BE2C (cell line): ENCODE measurements around the gene PIP4K2A.

ENCODE experiments used
- DNase-seq: peaks from one replicate; pipeline ENCODE4 v3.0.0-alpha.2; 2020
- H3K27me3 ChIP-seq: fragments of 250-450 bp; sonication (Bioruptor Pico); 2 replicates; pipeline ENCODE4 v1.5.1; 2020; ENCODE audit warnings: mild to moderate bottlenecking
- H3K36me3 ChIP-seq: fragments of 250-450 bp; sonication (Bioruptor Pico); 2 replicates; pipeline ENCODE4 v1.5.1; 2020; ENCODE audit warnings: mild to moderate bottlenecking
- H3K4me1 ChIP-seq: fragments of 250-450 bp; sonication (Bioruptor Pico); 2 replicates; pipeline ENCODE4 v1.5.1; 2020
- H3K4me3 ChIP-seq: 2 replicates; pipeline ENCODE4 v1.5.1; 2011; ENCODE audit warnings: low read depth, low read length
- H3K9me3 ChIP-seq: fragments of 250-450 bp; sonication (Bioruptor Pico); 2 replicates; pipeline ENCODE4 v1.5.1; 2020
- TF ChIP-seq, protein P1 (sequence below): IDR thresholded peaks from 2 replicates; pipeline ENCODE4 v1.5.1; 2012; ENCODE audit warnings: mild to moderate bottlenecking, low read depth, low read length

The PIP4K2A gene

DNA sequence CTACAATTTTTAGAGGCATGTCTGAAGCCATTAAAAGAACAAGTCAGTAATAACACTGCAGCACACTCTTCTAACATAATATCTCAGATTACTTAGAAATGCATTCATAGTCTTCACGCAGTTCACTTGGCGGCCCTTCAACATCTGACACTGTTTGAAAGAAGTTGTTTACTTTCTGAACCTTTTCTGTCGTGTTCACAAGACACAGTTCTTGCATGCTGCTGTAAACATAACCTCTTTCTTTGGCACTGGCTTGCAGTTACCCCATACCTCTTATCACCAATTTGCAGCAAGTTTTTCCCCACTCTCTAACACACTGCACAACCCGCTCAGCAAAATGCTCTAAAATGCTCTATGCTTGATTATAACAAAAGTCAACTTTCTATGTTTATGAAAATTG, 12.0 kb downstream of the PIP4K2A start:
- Histone ChIP-seq H3K27me3 (no peaks in the 10 kb centered on the region), H3K9me3 (no peaks in the 10 kb centered on the region), H3K4me1 (peaks cover 5% of the 10 kb centered on the region; the same call in 1 of the 2 replicates), H3K36me3 (no peaks in the 10 kb centered on the region), H3K4me3 (no peak overlapping the region)
- TF ChIP-seq, protein P1, sequence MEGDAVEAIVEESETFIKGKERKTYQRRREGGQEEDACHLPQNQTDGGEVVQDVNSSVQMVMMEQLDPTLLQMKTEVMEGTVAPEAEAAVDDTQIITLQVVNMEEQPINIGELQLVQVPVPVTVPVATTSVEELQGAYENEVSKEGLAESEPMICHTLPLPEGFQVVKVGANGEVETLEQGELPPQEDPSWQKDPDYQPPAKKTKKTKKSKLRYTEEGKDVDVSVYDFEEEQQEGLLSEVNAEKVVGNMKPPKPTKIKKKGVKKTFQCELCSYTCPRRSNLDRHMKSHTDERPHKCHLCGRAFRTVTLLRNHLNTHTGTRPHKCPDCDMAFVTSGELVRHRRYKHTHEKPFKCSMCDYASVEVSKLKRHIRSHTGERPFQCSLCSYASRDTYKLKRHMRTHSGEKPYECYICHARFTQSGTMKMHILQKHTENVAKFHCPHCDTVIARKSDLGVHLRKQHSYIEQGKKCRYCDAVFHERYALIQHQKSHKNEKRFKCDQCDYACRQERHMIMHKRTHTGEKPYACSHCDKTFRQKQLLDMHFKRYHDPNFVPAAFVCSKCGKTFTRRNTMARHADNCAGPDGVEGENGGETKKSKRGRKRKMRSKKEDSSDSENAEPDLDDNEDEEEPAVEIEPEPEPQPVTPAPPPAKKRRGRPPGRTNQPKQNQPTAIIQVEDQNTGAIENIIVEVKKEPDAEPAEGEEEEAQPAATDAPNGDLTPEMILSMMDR, result no peak
- DNase-seq, result no peak

DNA sequence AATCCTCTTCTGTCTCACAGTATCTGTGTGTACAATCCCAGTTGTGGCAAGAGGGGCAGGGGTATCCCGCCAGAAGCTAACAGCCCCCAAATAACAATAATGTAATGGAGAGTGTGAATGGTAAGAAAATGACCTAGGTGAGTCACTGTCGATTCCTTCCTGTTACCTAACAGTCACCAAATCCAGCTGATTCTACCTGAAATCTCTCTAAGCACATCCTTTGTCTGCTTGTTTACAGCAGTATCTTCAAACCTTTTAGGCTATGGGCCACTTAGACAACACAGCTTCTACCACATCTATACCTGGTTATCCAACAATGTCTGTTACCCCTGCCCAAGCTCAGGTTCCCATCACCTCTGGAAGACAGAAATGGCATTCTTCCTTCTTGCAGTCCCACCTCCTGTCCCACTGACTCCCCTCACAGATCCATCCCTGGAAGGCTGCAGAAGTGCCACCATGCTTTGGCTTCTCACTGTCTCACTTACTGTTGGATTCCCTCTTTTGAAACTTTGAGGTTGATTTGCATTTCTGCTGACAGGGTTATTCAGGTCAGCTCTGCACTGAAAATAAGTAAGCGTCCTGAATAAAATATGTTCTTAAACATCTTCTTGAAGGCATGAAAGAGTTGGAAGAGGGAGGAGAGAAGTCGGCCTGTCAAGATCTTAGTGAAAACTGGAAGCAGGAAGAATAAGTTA, 13.1 kb downstream of the PIP4K2A start:
- no peaks in the 10 kb centered on the region for H3K27me3 ChIP-seq
- TF ChIP-seq, protein P1, result no peak
- H3K4me3 ChIP-seq, result no peak overlapping the region
- DNase-seq, result no peak
- H3K9me3 ChIP-seq, result no peaks in the 10 kb centered on the region
- no peaks in the 10 kb centered on the region for H3K36me3 ChIP-seq
- peaks cover 5% of the 10 kb centered on the region; the same call in 1 of the 2 replicates for H3K4me1 ChIP-seq

GRCh38 chr10:22700489-22700888, 13.9 kb downstream of the PIP4K2A start:
- H3K36me3 ChIP-seq, result no peaks in the 10 kb centered on the region; the same call in 1 of the 2 replicates
- no peaks in the 10 kb centered on the region for H3K27me3 ChIP-seq
- no peaks in the 10 kb centered on the region for H3K9me3 ChIP-seq
- peaks cover 5% of the 10 kb centered on the region; the same call in 1 of the 2 replicates for H3K4me1 ChIP-seq
- TF ChIP-seq, protein P1, result no peak
- H3K4me3 ChIP-seq, result no peak overlapping the region
- no peak for DNase-seq

- H3K27me3 ChIP-seq, result no peaks in the 10 kb centered on the region
- TF ChIP-seq, protein P1, result no peak
- no peaks in the 10 kb centered on the region; the same call in 1 of the 2 replicates for H3K36me3 ChIP-seq
- no peak overlapping the region for H3K4me3 ChIP-seq
- H3K9me3 ChIP-seq, result no peaks in the 10 kb centered on the region
- no peak for DNase-seq
- peaks cover 5% of the 10 kb centered on the region; the same call in 1 of the 2 replicates for H3K4me1 ChIP-seq
Observed at GRCh38 chr10:22699976-22700375, 14.4 kb downstream of the PIP4K2A start.

DNA sequence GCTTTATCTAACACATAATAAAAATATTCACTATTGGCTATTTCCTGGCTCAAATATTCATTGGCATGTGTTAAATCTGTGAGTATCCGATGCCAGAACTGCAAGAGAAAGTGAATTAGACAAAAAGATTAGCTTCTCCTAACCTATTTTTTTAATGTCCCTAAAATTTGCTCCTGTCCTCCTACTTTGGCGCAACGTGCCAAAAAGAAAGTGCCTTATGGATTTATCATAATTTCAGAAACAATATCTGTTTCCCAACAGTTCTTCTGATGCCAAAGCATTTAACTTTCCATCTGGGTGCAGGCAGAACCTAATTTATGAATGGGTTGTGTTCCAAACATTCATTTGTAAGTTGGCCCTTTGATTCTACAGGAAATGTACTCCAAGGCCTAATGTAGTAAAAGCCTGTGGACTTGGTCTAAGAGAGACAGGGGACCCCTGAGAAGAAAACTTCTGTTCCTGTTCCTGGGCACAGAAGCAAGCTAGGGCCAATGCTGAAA, 15.4 kb downstream of the PIP4K2A start:
- TF ChIP-seq, protein P1, result no peak
- no peak for DNase-seq
- H3K36me3 ChIP-seq, result no peaks in the 10 kb centered on the region; the same call in 1 of the 2 replicates
- no peak overlapping the region for H3K4me3 ChIP-seq
- H3K27me3 ChIP-seq, result no peaks in the 10 kb centered on the region
- peaks cover 6% of the 10 kb centered on the region for H3K4me1 ChIP-seq
- no peaks in the 10 kb centered on the region for H3K9me3 ChIP-seq

DNA sequence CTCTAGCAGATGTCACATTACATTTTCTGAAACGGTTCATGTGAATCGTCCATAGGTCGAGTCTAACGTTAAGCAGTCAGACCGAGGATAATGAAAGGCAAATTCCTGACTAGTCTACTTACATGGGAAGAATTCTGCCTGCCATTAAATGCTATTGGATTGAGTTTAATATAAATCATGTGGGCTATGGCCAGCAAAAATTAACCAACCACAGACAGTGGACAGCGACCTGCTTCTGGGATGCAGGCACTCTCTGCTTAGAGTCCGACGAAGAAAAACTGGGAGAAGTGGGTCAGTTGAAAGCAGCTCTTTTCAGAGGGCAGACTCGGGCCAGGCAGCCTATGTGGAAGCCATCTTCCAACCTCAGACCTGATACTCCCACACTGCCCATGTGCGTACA, 16.6 kb downstream of the PIP4K2A start:
- H3K4me3 ChIP-seq, result no peak overlapping the region
- no peaks in the 10 kb centered on the region for H3K27me3 ChIP-seq
- no peak for DNase-seq
- H3K36me3 ChIP-seq, result no peaks in the 10 kb centered on the region; the same call in 1 of the 2 replicates
- no peaks in the 10 kb centered on the region for H3K9me3 ChIP-seq
- H3K4me1 ChIP-seq, result peaks cover 11% of the 10 kb centered on the region
- TF ChIP-seq, protein P1, result no peak
